Measurements from ENCODE around the gene IL17C.
A peak's percentile ranks its signal among the peaks of the same experiment; 100 is the strongest.

IL17C gene

GRCh38 chr16:88627531-88628411 is 10.6 kb upstream of the IL17C start:
- Mint-ChIP-seq H3K27ac (peak overlapping the region; percentile 66), H3K36me3 (peaks cover 49 to 68% of the 10 kb centered on the region in 2 donors), H3K9me3 (no peaks in the 10 kb centered on the region), H3K4me3 (no peak overlapping the region), H3K4me1 (peaks cover 4 to 13% of the 10 kb centered on the region in 2 donors), H3K27me3 (no peaks in the 10 kb centered on the region)
- DNase-seq (no peak), ATAC-seq (replicated peaks) (no peak)

GRCh38 chr16:88628512-88628974 is 9.8 kb upstream of the IL17C start:
- DNase-seq (no peak), ATAC-seq (replicated peaks) (no peak)
- no peak overlapping the region for H3K4me3 Mint-ChIP-seq
- H3K36me3 Mint-ChIP-seq = peaks cover 48 to 64% of the 10 kb centered on the region in 2 donors
- no peak overlapping the region for H3K27ac Mint-ChIP-seq
- no peaks in the 10 kb centered on the region for H3K9me3 Mint-ChIP-seq
- peaks cover 10 to 20% of the 10 kb centered on the region in 2 donors for H3K4me1 Mint-ChIP-seq
- no peaks in the 10 kb centered on the region for H3K27me3 Mint-ChIP-seq

GRCh38 chr16:88629835-88630234 is 8.5 kb upstream of the IL17C start:
- Mint-ChIP-seq H3K27ac (no peak overlapping the region), H3K9me3 (no peaks in the 10 kb centered on the region), H3K27me3 (no peaks in the 10 kb centered on the region), H3K4me3 (no peak overlapping the region), H3K4me1 (peaks cover 15 to 30% of the 10 kb centered on the region in 2 donors), H3K36me3 (peaks cover 40 to 55% of the 10 kb centered on the region in 2 donors)
- DNase-seq = no peak
- ATAC-seq (replicated peaks) = no peak

DNA sequence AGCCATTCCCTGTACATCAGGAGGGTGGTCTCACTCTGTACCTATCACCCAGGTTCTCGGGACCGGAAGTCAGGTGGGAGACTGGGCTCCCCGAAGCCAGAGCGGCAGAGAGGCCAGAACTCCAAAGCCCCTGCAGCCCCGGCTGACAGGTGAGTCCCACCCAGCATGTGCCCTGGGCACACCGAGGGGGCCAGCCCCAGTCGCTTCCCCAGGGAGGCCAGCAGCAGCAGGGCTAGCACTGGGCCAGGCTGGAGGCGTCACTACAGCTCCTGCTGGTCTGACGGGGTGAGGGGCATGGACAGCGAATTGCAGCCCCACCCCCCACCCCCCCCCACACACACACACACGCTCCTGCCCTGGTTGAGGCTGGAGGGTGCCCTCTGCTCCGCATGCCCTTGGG is 7.9 kb upstream of the IL17C start:
- Mint-ChIP-seq H3K27ac (no peak overlapping the region), H3K4me1 (peaks cover 20 to 36% of the 10 kb centered on the region in 2 donors), H3K36me3 (peaks cover 38 to 52% of the 10 kb centered on the region in 2 donors), H3K4me3 (no peak overlapping the region), H3K9me3 (no peaks in the 10 kb centered on the region), H3K27me3 (no peaks in the 10 kb centered on the region)
- DNase-seq (no peak), ATAC-seq (replicated peaks) (no peak)

DNA sequence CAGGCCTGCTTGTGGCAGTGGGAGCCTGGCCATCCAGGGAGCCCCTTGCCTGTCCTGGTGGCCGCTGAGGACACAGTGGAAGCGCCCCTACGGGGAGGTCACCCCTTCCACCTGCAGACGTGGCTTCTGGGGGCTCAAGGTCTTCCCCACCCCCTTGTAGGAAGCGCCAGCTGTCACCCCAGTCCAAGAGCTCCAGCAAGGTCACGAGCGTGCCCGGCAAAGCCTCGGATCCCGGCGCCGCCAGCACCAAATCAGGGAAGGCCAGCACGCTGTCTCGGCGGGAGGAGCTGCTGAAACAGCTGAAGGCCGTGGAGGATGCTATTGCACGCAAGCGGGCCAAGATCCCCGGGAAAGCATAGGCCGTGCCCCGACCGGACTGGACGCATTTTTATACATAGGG is 7.4 kb upstream of the IL17C start:
- DNase-seq (no peak), ATAC-seq (replicated peaks) (no peak)
- H3K4me1 Mint-ChIP-seq = peaks cover 24 to 41% of the 10 kb centered on the region in 2 donors
- H3K36me3 Mint-ChIP-seq = peaks cover 37 to 50% of the 10 kb centered on the region in 2 donors
- H3K27me3 Mint-ChIP-seq = no peaks in the 10 kb centered on the region
- H3K4me3 Mint-ChIP-seq = no peak overlapping the region
- H3K9me3 Mint-ChIP-seq = no peaks in the 10 kb centered on the region
- H3K27ac Mint-ChIP-seq = no peak overlapping the region

GRCh38 chr16:88631384-88631783 is 7.0 kb upstream of the IL17C start:
- Mint-ChIP-seq H3K27ac (no peak overlapping the region), H3K4me1 (peaks cover 27 to 44% of the 10 kb centered on the region in 2 donors), H3K9me3 (no peaks in the 10 kb centered on the region), H3K27me3 (no peaks in the 10 kb centered on the region), H3K4me3 (no peak overlapping the region), H3K36me3 (peaks cover 37 to 49% of the 10 kb centered on the region in 2 donors)
- DNase-seq (no peak), ATAC-seq (replicated peaks) (no peak)

DNA sequence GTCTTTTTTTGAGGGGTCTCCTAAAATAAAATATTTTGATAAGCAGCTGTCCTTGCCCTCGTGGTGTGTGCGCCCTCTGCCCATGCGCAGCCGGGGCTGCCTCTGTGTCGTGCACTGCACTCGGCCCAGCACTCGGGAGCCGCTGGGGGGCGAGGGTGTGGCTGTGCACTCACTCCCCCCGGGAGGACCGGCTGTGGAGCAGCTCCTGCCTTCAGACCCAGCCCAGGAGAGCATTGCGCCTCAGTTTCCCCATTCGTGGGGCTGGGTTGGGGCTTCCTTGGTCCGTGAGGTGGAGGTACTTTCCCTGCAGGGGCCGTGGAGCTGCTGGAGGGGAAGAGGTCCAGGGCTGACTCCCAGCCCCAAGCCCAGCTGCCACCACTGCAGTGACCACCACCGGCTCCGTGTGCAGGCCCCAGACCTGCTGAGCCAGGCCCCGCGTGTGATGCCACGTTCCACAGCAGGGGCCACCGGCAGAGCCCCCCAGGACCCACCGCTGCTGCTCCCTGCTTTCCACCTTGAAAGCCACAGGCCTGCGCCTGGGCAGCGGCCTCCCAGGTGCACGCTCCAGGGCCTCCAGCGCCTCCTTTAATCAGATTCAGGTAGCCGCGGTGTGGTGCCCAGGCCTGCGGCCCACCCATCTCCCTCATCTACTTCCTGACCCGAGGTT is 6.3 kb upstream of the IL17C start:
- Mint-ChIP-seq H3K27me3 (no peaks in the 10 kb centered on the region), H3K36me3 (peaks cover 35 to 42% of the 10 kb centered on the region in 2 donors), H3K9me3 (no peaks in the 10 kb centered on the region), H3K27ac (no peak overlapping the region), H3K4me3 (no peak overlapping the region), H3K4me1 (peaks cover 28 to 46% of the 10 kb centered on the region in 2 donors)
- ATAC-seq (replicated peaks) (no peak), DNase-seq (no peak)

DNA sequence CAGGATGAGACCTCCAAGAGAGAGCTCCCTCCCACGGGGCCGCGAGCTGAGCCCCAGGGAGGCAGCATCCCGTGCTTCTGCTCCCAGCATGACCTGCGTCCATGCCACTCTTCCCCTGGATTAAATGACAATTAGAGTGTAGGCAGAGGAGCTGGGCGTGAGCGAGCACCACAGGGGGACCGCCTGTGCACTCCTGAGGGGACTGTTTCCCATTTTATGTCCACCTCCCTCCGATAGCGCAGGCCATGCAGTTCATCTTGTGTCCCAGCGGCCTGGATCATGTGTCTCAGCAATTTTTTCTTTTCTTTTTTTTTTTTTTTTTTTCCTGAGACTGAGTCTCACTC is 5.8 kb upstream of the IL17C start:
- no peak overlapping the region for H3K4me3 Mint-ChIP-seq
- H3K9me3 Mint-ChIP-seq = no peaks in the 10 kb centered on the region
- H3K27ac Mint-ChIP-seq = peak overlapping the region; percentile 92
- H3K36me3 Mint-ChIP-seq = peaks cover 31 to 37% of the 10 kb centered on the region in 2 donors
- no peaks in the 10 kb centered on the region for H3K27me3 Mint-ChIP-seq
- ATAC-seq (replicated peaks) = no peak
- DNase-seq = no peak
- peaks cover 29 to 48% of the 10 kb centered on the region in 2 donors for H3K4me1 Mint-ChIP-seq

- Mint-ChIP-seq H3K4me3 (peak overlapping the region; percentile 83 to 91), H3K27me3 (no peaks in the 10 kb centered on the region), H3K36me3 (peaks cover 21 to 26% of the 10 kb centered on the region in 2 donors), H3K4me1 (peaks cover 37 to 54% of the 10 kb centered on the region in 2 donors), H3K27ac (peak overlapping the region; percentile 92), H3K9me3 (no peaks in the 10 kb centered on the region)
- ATAC-seq (replicated peaks) (peak; percentile 70 to 71), DNase-seq (peak; percentile 86)
Measured at GRCh38 chr16:88633684-88634140, 4.7 kb upstream of the IL17C start.

DNA sequence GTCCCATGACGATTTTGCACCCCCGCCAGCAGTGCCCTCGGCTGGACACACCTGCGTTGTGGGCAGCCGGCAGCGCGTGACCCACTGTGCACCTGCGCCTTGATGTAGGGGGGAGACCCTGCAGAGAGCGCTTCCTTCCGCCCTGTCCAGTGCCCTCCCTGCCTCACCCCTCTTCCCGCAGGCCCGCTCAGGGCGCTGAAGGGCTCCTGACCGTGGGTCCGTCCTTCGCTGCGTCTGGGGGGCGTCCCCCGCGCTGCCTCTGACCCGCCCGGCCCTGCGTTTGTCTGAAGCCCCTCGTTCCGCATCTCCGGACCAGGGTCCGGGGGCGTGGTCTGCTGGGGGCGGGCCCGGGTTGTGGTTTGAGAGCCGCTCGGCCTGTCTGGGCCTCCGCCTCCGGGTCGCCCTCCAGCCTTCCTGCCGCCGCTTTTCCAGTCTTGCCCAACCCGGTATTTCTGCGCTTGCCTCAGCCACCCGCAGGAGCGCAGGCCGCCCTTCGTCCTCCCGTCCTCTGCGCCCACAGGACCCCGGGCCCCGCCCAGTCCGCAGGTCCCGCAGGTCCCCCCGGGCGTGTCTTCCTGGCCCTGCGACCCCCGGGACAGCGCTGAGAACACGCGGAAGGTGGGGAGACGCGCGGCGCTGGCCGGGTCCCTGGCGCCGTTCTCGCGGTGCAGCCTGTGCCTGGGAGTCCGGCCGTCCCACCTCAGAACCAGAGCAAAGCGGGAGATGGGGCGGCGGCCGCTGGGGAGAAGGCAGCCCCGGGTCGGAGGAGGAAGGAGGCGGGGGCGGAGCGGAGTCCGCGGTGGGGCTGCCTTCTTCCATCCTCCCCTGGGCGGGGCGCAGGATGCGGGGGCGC is 4.0 kb upstream of the IL17C start:
- Mint-ChIP-seq H3K27ac (peak overlapping the region; percentile 92), H3K4me3 (peak overlapping the region; percentile 83 to 91), H3K4me1 (peaks cover 41 to 60% of the 10 kb centered on the region in 2 donors), H3K9me3 (no peaks in the 10 kb centered on the region), H3K27me3 (no peaks in the 10 kb centered on the region), H3K36me3 (peaks cover 20 to 25% of the 10 kb centered on the region in 2 donors)
- DNase-seq (peak; percentile 86), ATAC-seq (replicated peaks) (peak; percentile 72 to 80)

- Mint-ChIP-seq H3K27me3 (peaks cover 0 to 2% of the 10 kb centered on the region in 2 donors), H3K4me1 (peaks cover 45 to 68% of the 10 kb centered on the region in 2 donors), H3K36me3 (peaks cover 20% of the 10 kb centered on the region in 2 donors), H3K9me3 (no peaks in the 10 kb centered on the region), H3K4me3 (peak overlapping the region; percentile 83 to 91), H3K27ac (peak overlapping the region; percentile 90)
- ATAC-seq (replicated peaks) (no peak), DNase-seq (no peak)
Measured at GRCh38 chr16:88634994-88635670, 3.2 kb upstream of the IL17C start.

- Mint-ChIP-seq H3K36me3 (peaks cover 16 to 24% of the 10 kb centered on the region in 2 donors), H3K27me3 (peaks cover 0 to 5% of the 10 kb centered on the region in 2 donors), H3K9me3 (no peaks in the 10 kb centered on the region), H3K4me1 (peaks cover 51 to 75% of the 10 kb centered on the region in 2 donors), H3K4me3 (peak overlapping the region; percentile 83 to 91), H3K27ac (peak overlapping the region; percentile 90)
- DNase-seq (no peak), ATAC-seq (replicated peaks) (no peak)
Measured at GRCh38 chr16:88635671-88636319, 2.6 kb upstream of the IL17C start.
